Lower lobe of right lung (tissue), 2 donors: ENCODE results near the gene RPTOR. TPM values are rescaled to one million over a fixed set of nuclear protein-coding genes. Genes with fewer than 3 reads are reported as not detected.

Experiments used
- ATAC-seq, 2 donors: fragments of 200-7000 bp; cut with Tn5 transposase; one replicate each; pipeline ENCODE4 v1.9.1; 2020 to 2022; ENCODE audit warnings: mild to moderate bottlenecking in 2 of 2, moderate library complexity in 2 of 2
- DNase-seq: peaks from one replicate; pipeline ENCODE4 v3.0.0-alpha.2; 2020
- H3K27ac ChIP-seq: fragments of 200-600 bp; one replicate; pipeline ENCODE4 v1.8.0; 2022
- H3K27me3 ChIP-seq: fragments of 200-600 bp; one replicate; pipeline ENCODE4 v1.8.0; 2022; ENCODE audit warnings: low read depth
- H3K36me3 ChIP-seq: fragments of 200-600 bp; one replicate; pipeline ENCODE4 v1.8.0; 2022; ENCODE audit warnings: mild to moderate bottlenecking
- H3K4me1 ChIP-seq: fragments of 200-600 bp; one replicate; pipeline ENCODE4 v1.8.0; 2022
- H3K4me3 ChIP-seq: fragments of 200-600 bp; one replicate; pipeline ENCODE4 v1.8.0; 2022; ENCODE audit warnings: mild to moderate bottlenecking
- H3K9me3 ChIP-seq: fragments of 200-600 bp; one replicate; pipeline ENCODE4 v1.8.0; 2022
- CTCF ChIP-seq: fragments of 200-600 bp; IDR thresholded peaks from one replicate; pipeline ENCODE4 v1.8.0; 2022; ENCODE audit warnings: antibody characterized with exemption, mild to moderate bottlenecking
- intact Hi-C: fragments of 100-400 bp; cut with DNase I; formaldehyde crosslinking; loops from one replicate; pipeline ENCODE4 v1.11.0; 2022
- total RNA-seq: library from RNA; stranded (reverse); fragmentation: NEBNext Ultra II Directional; extraction: Animal tissue kit (Norgen Biotek cat#: 25700); gene quantifications from one replicate; pipeline ENCODE4 v1.2.1, GENCODE V29; 2021
- donor health status: DM: no; HTN: yes; CAD: no; lungs with severe emphysema.

The RPTOR gene
- total RNA-seq, 1 donor from 2014 or later = 34.0 TPM

DNA sequence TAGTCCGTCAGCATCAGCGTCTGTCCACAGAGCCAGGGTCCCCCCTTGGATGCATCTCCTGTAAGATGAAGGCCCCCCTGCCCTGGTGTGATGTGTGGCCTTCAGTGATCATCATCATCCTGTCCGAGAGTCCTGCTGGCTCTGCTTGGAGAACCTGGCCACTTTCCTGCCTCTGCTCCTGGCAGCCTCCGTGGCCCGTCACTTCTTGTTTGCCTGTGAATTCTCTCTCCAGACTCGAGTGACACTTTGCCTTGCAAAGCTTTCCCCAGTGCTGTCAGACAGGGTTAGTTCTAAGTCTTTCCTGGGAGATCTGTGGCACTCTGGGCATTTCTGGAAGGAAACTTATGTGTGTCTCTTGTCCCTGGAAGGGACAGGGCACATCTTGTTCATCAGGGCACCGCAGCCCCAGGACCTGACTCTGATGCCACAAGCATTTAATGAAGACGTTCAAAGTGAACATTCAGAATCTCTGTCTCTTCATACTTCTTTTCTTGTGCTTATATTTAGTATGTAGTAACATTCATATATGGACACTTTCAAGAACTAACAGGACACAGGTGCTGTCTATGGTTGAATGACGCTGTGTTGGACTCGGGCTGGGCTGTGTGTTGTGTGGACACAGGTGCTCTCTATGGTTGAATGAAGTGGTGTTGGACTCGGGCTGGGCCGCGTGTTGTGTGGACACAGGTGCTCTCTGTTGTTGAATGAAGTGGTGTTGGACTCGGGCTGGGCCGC lies 68.5 kb downstream of the RPTOR start:
- Histone ChIP-seq H3K36me3 (no peaks in the 10 kb centered on the region), H3K9me3 (no peaks in the 10 kb centered on the region), H3K27ac (no peak overlapping the region), H3K4me1 (no peaks in the 10 kb centered on the region), H3K4me3 (no peak overlapping the region), H3K27me3 (no peaks in the 10 kb centered on the region)
- intact Hi-C loops = no loop called here
- DNase-seq = no peak
- no peak for TF ChIP-seq CTCF
- peak; percentile 10 to 60 for ATAC-seq

GRCh38 chr17:80613732-80614071 lies 69.1 kb downstream of the RPTOR start:
- ATAC-seq (peak in 1 of 2 donors; percentile 61), DNase-seq (no peak)
- no peak for TF ChIP-seq CTCF

GRCh38 chr17:80614332-80615047 lies 69.9 kb downstream of the RPTOR start:
- intact Hi-C loops = no loop called here
- no peak for TF ChIP-seq CTCF
- H3K27ac ChIP-seq = no peak overlapping the region
- H3K27me3 ChIP-seq = no peaks in the 10 kb centered on the region
- no peaks in the 10 kb centered on the region for H3K4me1 ChIP-seq
- no peak for DNase-seq
- no peaks in the 10 kb centered on the region for H3K9me3 ChIP-seq
- H3K36me3 ChIP-seq = no peaks in the 10 kb centered on the region
- H3K4me3 ChIP-seq = no peak overlapping the region
- ATAC-seq = no peak

More at GRCh38 chr17:80613732-80614071, 69.1 kb downstream of the RPTOR start:
- Histone ChIP-seq H3K27me3 (no peaks in the 10 kb centered on the region), H3K9me3 (no peaks in the 10 kb centered on the region), H3K36me3 (no peaks in the 10 kb centered on the region), H3K27ac (no peak overlapping the region), H3K4me3 (no peak overlapping the region), H3K4me1 (no peaks in the 10 kb centered on the region)
- intact Hi-C loops = no loop called here

DNA sequence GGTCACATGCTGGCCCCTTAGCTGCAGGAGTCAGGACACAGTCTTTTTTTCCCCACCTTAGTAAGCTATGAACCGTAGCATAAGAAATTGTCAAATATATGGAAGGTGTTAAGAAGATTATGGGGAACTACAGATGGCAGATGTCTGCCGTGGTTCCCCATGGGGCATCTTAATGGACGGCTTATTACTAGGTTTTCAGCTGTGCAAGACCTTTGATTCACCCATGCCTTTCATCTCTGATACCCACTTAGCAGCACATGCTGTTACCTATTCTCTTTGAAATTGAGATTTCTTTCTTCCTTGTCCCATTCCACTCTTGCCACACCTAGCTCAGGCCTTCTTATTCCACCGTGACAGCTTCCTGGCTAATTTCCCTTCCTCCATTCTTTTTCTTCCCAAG lies 70.7 kb downstream of the RPTOR start:
- ATAC-seq (no peak), DNase-seq (no peak)
- Histone ChIP-seq H3K4me3 (no peak overlapping the region), H3K27ac (no peak overlapping the region), H3K36me3 (no peaks in the 10 kb centered on the region), H3K27me3 (no peaks in the 10 kb centered on the region), H3K9me3 (no peaks in the 10 kb centered on the region), H3K4me1 (no peaks in the 10 kb centered on the region)
- intact Hi-C loops = no loop called here
- TF ChIP-seq CTCF = no peak

DNA sequence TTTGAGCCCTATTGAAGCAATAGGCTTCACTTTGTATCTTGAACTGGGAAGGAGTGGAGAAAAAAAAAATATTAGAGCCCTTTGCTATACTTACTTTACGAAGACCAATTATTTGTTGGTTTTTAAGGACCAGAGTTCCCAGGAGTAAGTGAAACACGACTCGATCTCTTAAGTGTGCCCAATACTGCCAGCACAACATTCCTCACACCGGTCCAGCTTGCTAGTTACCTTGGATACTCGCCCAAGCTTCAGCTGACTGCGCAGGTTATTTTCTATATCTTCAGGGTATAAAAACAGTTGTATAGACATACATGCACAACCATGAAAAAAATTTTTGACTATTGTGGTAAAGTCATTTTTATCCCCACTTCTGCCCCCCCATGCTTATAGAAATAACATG lies 72.1 kb downstream of the RPTOR start:
- Histone ChIP-seq H3K27me3 (no peaks in the 10 kb centered on the region), H3K36me3 (no peaks in the 10 kb centered on the region), H3K4me3 (no peak overlapping the region), H3K4me1 (no peaks in the 10 kb centered on the region), H3K27ac (no peak overlapping the region), H3K9me3 (no peaks in the 10 kb centered on the region)
- DNase-seq (no peak), ATAC-seq (peak; percentile 65 to 73)
- intact Hi-C loops = no loop called here
- no peak for TF ChIP-seq CTCF
